Mesenchymal stem cell (in vitro differentiated cells and primary cell): ENCODE measurements around the gene NHLRC2.

ENCODE experiments used
- DNase-seq: peaks from one replicate; pipeline ENCODE4 v3.0.0-alpha.2; 2013
- H2AFZ ChIP-seq: one replicate; pipeline ENCODE4 v1.6.1; 2013; ENCODE audit warnings: low read depth, mild to moderate bottlenecking, control low read depth, inconsistent platforms, low read length, moderate library complexity
- H2AK5ac ChIP-seq: 2 replicates; pipeline ENCODE4 v1.6.1; 2013; ENCODE audit warnings: low read length, moderate library complexity, mild to moderate bottlenecking, inconsistent platforms; ENCODE audit not compliant: severe bottlenecking
- H2BK120ac ChIP-seq: one replicate; pipeline ENCODE4 v1.6.1; 2013; ENCODE audit warnings: low read depth, mild to moderate bottlenecking, inconsistent platforms, low read length, moderate library complexity
- H2BK12ac ChIP-seq, 2 experiments: one replicate each; pipeline ENCODE4 v1.6.1; 2013; ENCODE audit warnings: inconsistent platforms in 2 of 2, low read length in 2 of 2, mild to moderate bottlenecking in 2 of 2, moderate library complexity in 2 of 2, control low read depth in 1 of 2
- H2BK15ac ChIP-seq: one replicate; pipeline ENCODE4 v1.6.1; 2013; ENCODE audit warnings: mild to moderate bottlenecking, low read depth, inconsistent platforms; ENCODE audit not compliant: poor library complexity, severe bottlenecking
- H2BK5ac ChIP-seq: 2 replicates; pipeline ENCODE4 v1.6.1; 2013; ENCODE audit warnings: low read depth, mild to moderate bottlenecking, low read length, control low read depth, inconsistent platforms; ENCODE audit not compliant: poor library complexity, severe bottlenecking
- H3K14ac ChIP-seq, 2 experiments: one replicate each; pipeline ENCODE4 v1.6.1; 2013; ENCODE audit warnings: inconsistent platforms in 2 of 2, low read length in 2 of 2, control low read depth in 1 of 2, mild to moderate bottlenecking in 1 of 2, moderate library complexity in 1 of 2
- H3K18ac ChIP-seq, 2 experiments: one replicate each; pipeline ENCODE4 v1.6.1; 2013; ENCODE audit warnings: inconsistent platforms in 2 of 2, low read length in 2 of 2, control low read depth in 1 of 2, low read depth in 1 of 2, mild to moderate bottlenecking in 1 of 2
- H3K23ac ChIP-seq, 2 experiments: one replicate each; pipeline ENCODE4 v1.6.1; 2013; ENCODE audit warnings: inconsistent platforms in 2 of 2, low read length in 2 of 2, mild to moderate bottlenecking in 2 of 2, moderate library complexity in 2 of 2, control low read depth in 1 of 2
- H3K27ac ChIP-seq: 2 replicates; pipeline ENCODE4 v1.5.1; 2013; ENCODE audit warnings: mild to moderate bottlenecking, moderate library complexity, low read length, control low read depth, inconsistent platforms; ENCODE audit not compliant: poor library complexity, severe bottlenecking
- H3K27me3 ChIP-seq, 2 experiments: 2 replicates each; pipeline versions ENCODE4 v1.6.1 to v1.7.0; 2013; ENCODE audit warnings: low read length in 2 of 2, mild to moderate bottlenecking in 2 of 2, moderate library complexity in 2 of 2, control low read depth in 1 of 2, inconsistent platforms in 1 of 2; ENCODE audit not compliant: control insufficient read depth in 1 of 2, insufficient read depth in 1 of 2
- H3K36me3 ChIP-seq, 2 experiments: 2 replicates each; pipeline versions ENCODE4 v1.6.1 to v1.7.0; 2013; ENCODE audit warnings: low read length in 2 of 2, control low read depth in 1 of 2, inconsistent platforms in 1 of 2, low read depth in 1 of 2, mild to moderate bottlenecking in 1 of 2; ENCODE audit not compliant: insufficient read depth in 2 of 2, control insufficient read depth in 1 of 2
- H3K4ac ChIP-seq, 2 experiments: one replicate each; pipeline ENCODE4 v1.6.1; 2013; ENCODE audit warnings: inconsistent platforms in 2 of 2, low read length in 2 of 2, mild to moderate bottlenecking in 2 of 2, moderate library complexity in 2 of 2, control low read depth in 1 of 2, low read depth in 1 of 2
- H3K4me1 ChIP-seq: 2 replicates; pipeline ENCODE4 v1.6.1; 2013; ENCODE audit warnings: low read depth, low read length, control low read depth; ENCODE audit not compliant: control insufficient read depth, insufficient read depth
- H3K4me2 ChIP-seq: 2 replicates; pipeline ENCODE4 v1.6.1; 2013; ENCODE audit warnings: low read length, mild to moderate bottlenecking, inconsistent platforms; ENCODE audit not compliant: poor library complexity, severe bottlenecking
- H3K4me3 ChIP-seq, 2 experiments: 2 replicates each; pipeline versions ENCODE4 v1.5.1 to v1.7.0; 2013; ENCODE audit warnings: low read length in 2 of 2, mild to moderate bottlenecking in 2 of 2, control low read depth in 1 of 2, low read depth in 1 of 2; ENCODE audit not compliant: insufficient read depth in 1 of 2
- H3K79me1 ChIP-seq: replicated peaks from 2 replicates; pipeline ENCODE4 v1.6.1; 2013; ENCODE audit warnings: mild to moderate bottlenecking, control low read depth, low read length, inconsistent platforms; ENCODE audit not compliant: poor library complexity, severe bottlenecking
- H3K9ac ChIP-seq: 2 replicates; pipeline ENCODE4 v1.7.0; 2013; ENCODE audit warnings: mild to moderate bottlenecking, low read length, moderate library complexity
- H3K9me3 ChIP-seq: 2 replicates; pipeline ENCODE4 v1.7.0; 2013; ENCODE audit warnings: mild to moderate bottlenecking, low read length; ENCODE audit not compliant: control insufficient read depth
- H4K8ac ChIP-seq: one replicate; pipeline ENCODE4 v1.6.1; 2013; ENCODE audit warnings: inconsistent platforms, mild to moderate bottlenecking, low read length, moderate library complexity
- H4K91ac ChIP-seq: one replicate; pipeline ENCODE4 v1.6.1; 2013; ENCODE audit warnings: mild to moderate bottlenecking, low read length, inconsistent platforms
- WGBS: methylation state at CpG from one replicate; pipeline ENCODE4 v1.1.7; 2013; ENCODE audit warnings: mixed read lengths; 5-methylcytosine and 5-hydroxymethylcytosine counted together

The NHLRC2 gene

GRCh38 chr10:113920875-113921274, 66.4 kb downstream of the NHLRC2 start:
- H2BK120ac ChIP-seq = no peak overlapping the region
- H3K27ac ChIP-seq = no peak overlapping the region
- H3K27me3 ChIP-seq = no peaks in the 10 kb centered on the region
- H3K9me3 ChIP-seq = peaks cover 9% of the 10 kb centered on the region
- no peak overlapping the region for H2BK5ac ChIP-seq
- whole genome bisulfite sequencing = 74% methylated on average over 2 of the region's 3 CpGs
- H3K23ac ChIP-seq = no peak overlapping the region
- H4K91ac ChIP-seq = no peak overlapping the region
- no peak overlapping the region for H3K18ac ChIP-seq
- H2BK12ac ChIP-seq = no peak overlapping the region
- no peak overlapping the region for H2BK15ac ChIP-seq
- H3K4me2 ChIP-seq = no peak overlapping the region
- no peak overlapping the region for H3K4me3 ChIP-seq
- H3K14ac ChIP-seq = no peak overlapping the region
- no peak overlapping the region for H3K9ac ChIP-seq
- no peaks in the 10 kb centered on the region for H3K4me1 ChIP-seq
- DNase-seq = no peak
- peaks cover 0 to 7% of the 10 kb centered on the region in 2 experiments for H3K36me3 ChIP-seq
- no peak overlapping the region for H2AK5ac ChIP-seq
- no peaks in the 10 kb centered on the region for H3K79me1 ChIP-seq
- H3K4ac ChIP-seq = no peak overlapping the region
- no peak overlapping the region for H2AFZ ChIP-seq
- no peak overlapping the region for H4K8ac ChIP-seq

GRCh38 chr10:113921561-113922370, 67.3 kb downstream of the NHLRC2 start:
- no peak overlapping the region for H2BK15ac ChIP-seq
- H3K4me1 ChIP-seq = no peaks in the 10 kb centered on the region
- peaks cover 9% of the 10 kb centered on the region for H3K9me3 ChIP-seq
- H3K23ac ChIP-seq = no peak overlapping the region
- H3K27ac ChIP-seq = no peak overlapping the region
- no peak overlapping the region for H3K9ac ChIP-seq
- DNase-seq = no peak
- no peak overlapping the region for H2BK5ac ChIP-seq
- H3K79me1 ChIP-seq = no peaks in the 10 kb centered on the region
- H3K36me3 ChIP-seq = peaks cover 0 to 7% of the 10 kb centered on the region in 2 experiments
- no peak overlapping the region for H3K4me3 ChIP-seq
- no peak overlapping the region for H2AFZ ChIP-seq
- H3K4me2 ChIP-seq = no peak overlapping the region
- H2AK5ac ChIP-seq = no peak overlapping the region
- no peaks in the 10 kb centered on the region for H3K27me3 ChIP-seq
- H3K18ac ChIP-seq = no peak overlapping the region
- H3K4ac ChIP-seq = no peak overlapping the region
- H4K8ac ChIP-seq = no peak overlapping the region
- 88% methylated on average over 5 of the region's 5 CpGs for WGBS
- no peak overlapping the region for H4K91ac ChIP-seq
- H2BK120ac ChIP-seq = no peak overlapping the region
- H3K14ac ChIP-seq = no peak overlapping the region
- H2BK12ac ChIP-seq = no peak overlapping the region

- Histone ChIP-seq H2AK5ac (no peak overlapping the region), H3K23ac (no peak overlapping the region), H4K8ac (no peak overlapping the region), H3K14ac (no peak overlapping the region), H3K4ac (no peak overlapping the region), H2BK5ac (no peak overlapping the region), H3K27me3 (no peaks in the 10 kb centered on the region), H3K9me3 (peaks cover 9% of the 10 kb centered on the region), H2AFZ (no peak overlapping the region), H3K79me1 (no peaks in the 10 kb centered on the region), H3K27ac (no peak overlapping the region), H3K4me1 (no peaks in the 10 kb centered on the region), H3K18ac (no peak overlapping the region), H2BK12ac (no peak overlapping the region), H2BK120ac (no peak overlapping the region), H4K91ac (no peak overlapping the region), H3K4me2 (no peak overlapping the region), H3K4me3 (no peak overlapping the region), H2BK15ac (no peak overlapping the region), H3K9ac (no peak overlapping the region), H3K36me3 (peaks cover 0 to 2% of the 10 kb centered on the region in 2 experiments)
- no peak for DNase-seq
- 62% methylated on average over 8 of the region's 8 CpGs for WGBS
These were observed 68.5 kb downstream of the NHLRC2 start for GRCh38 chr10:113922787-113923570.

- Histone ChIP-seq H3K79me1 (no peaks in the 10 kb centered on the region), H3K27ac (no peak overlapping the region), H3K14ac (no peak overlapping the region), H4K91ac (no peak overlapping the region), H3K18ac (no peak overlapping the region), H3K9me3 (peaks cover 9% of the 10 kb centered on the region), H3K27me3 (no peaks in the 10 kb centered on the region), H3K23ac (no peak overlapping the region), H2BK15ac (no peak overlapping the region), H2BK5ac (no peak overlapping the region), H3K4me2 (no peak overlapping the region), H3K4me3 (no peak overlapping the region), H3K4ac (no peak overlapping the region), H2AK5ac (no peak overlapping the region), H4K8ac (no peak overlapping the region), H3K4me1 (no peaks in the 10 kb centered on the region), H3K36me3 (no peaks in the 10 kb centered on the region), H2AFZ (no peak overlapping the region), H3K9ac (no peak overlapping the region), H2BK120ac (no peak overlapping the region), H2BK12ac (no peak overlapping the region)
- no peak for DNase-seq
- WGBS = 100% methylated on average over 1 of the region's 1 CpG
These were observed 69.7 kb downstream of the NHLRC2 start for GRCh38 chr10:113924186-113924585.
